22Rv1 (cell line): ENCODE results near the gene HPSE2.

ENCODE experiments used
- H3K27ac ChIP-seq: fragments of 450-650 bp; 2 replicates; pipeline ENCODE4 v1.5.1; 2017
- CTCF ChIP-seq: fragments of 450-650 bp; IDR thresholded peaks from 2 replicates; pipeline ENCODE4 v1.5.1; 2017; ENCODE audit warnings: mild to moderate bottlenecking
- ZFX ChIP-seq: fragments of 450-650 bp; IDR thresholded peaks from 2 replicates; pipeline ENCODE4 v1.6.1; 2017; ENCODE audit warnings: antibody characterized with exemption, borderline replicate concordance

The HPSE2 gene

GRCh38 chr10:98852686-98853085 is 383.0 kb downstream of the HPSE2 start:
- no peak overlapping the region for H3K27ac ChIP-seq
- TF ChIP-seq CTCF = peak; percentile 40; the same call in 1 of the 2 replicates
- TF ChIP-seq ZFX = no peak

- TF ChIP-seq CTCF = no peak
- TF ChIP-seq ZFX = no peak
- no peak overlapping the region for H3K27ac ChIP-seq
Observed at GRCh38 chr10:98848361-98848760, 387.3 kb downstream of the HPSE2 start.

- TF ChIP-seq ZFX = no peak
- TF ChIP-seq CTCF = no peak
- no peak overlapping the region for H3K27ac ChIP-seq
Observed at GRCh38 chr10:98846787-98847186, 388.9 kb downstream of the HPSE2 start.

GRCh38 chr10:98833542-98833941 is 402.1 kb downstream of the HPSE2 start:
- no peak overlapping the region for H3K27ac ChIP-seq
- no peak for TF ChIP-seq ZFX
- no peak for TF ChIP-seq CTCF

- TF ChIP-seq CTCF (no peak), ZFX (no peak)
Observed at GRCh38 chr10:98832738-98833137, 402.9 kb downstream of the HPSE2 start.

GRCh38 chr10:98832196-98832595 is 403.5 kb downstream of the HPSE2 start:
- no peak overlapping the region for H3K27ac ChIP-seq
- TF ChIP-seq CTCF (no peak), ZFX (no peak)

More at GRCh38 chr10:98832738-98833137, 402.9 kb downstream of the HPSE2 start:
- no peak overlapping the region for H3K27ac ChIP-seq

GRCh38 chr10:98831391-98831790 is 404.3 kb downstream of the HPSE2 start:
- TF ChIP-seq ZFX = no peak
- no peak overlapping the region for H3K27ac ChIP-seq

- TF ChIP-seq CTCF = no peak
- no peak for TF ChIP-seq ZFX
- H3K27ac ChIP-seq = no peak overlapping the region
Observed at GRCh38 chr10:98825741-98826140, 409.9 kb downstream of the HPSE2 start.
